Measurements from ENCODE around the gene PSMD9. TPM values are rescaled to one million over a fixed set of nuclear protein-coding genes. Genes with fewer than 3 reads are reported as not detected.

The PSMD9 gene
- total RNA-seq, 1 experiment from 2014 or later, result 86.4 TPM

- no peak for DNase-seq (ENCODE audit: low spot score)
- POLR2A ChIA-PET (ENCODE audit: low non-redundant PET), result no interaction called here
- intact Hi-C loops (cut with micrococcal nuclease; ENCODE audit: unreplicated experiment), result no loop called here
- no peak for TF ChIP-seq CTCF (conservative IDR thresholded peaks at IDR 0.05; ENCODE audit: low read depth, low read length)
- no peak for TF ChIP-seq EZH2 (IDR thresholded peaks at IDR 0.05; ENCODE audit: borderline replicate concordance, low read depth, low read length, poor library complexity, severe bottlenecking)
- CTCF ChIA-PET, result no interaction called here
- peaks cover 15% of the 10 kb centered on the region for H3K4me1 ChIP-seq (ENCODE audit: insufficient read depth, low read length, poor library complexity, severe bottlenecking)
- H3K27me3 ChIP-seq (replicated peaks; ENCODE audit: insufficient read depth, low read depth, low read length, poor library complexity), result no peaks in the 10 kb centered on the region
- H3K36me3 ChIP-seq (ENCODE audit: insufficient read depth, low read length, poor library complexity, severe bottlenecking), result peaks cover 18% of the 10 kb centered on the region
- no TSS peak for BruUV-seq (replicated peaks)
- no peaks in the 10 kb centered on the region for H3K9me3 ChIP-seq (ENCODE audit: low read depth, low read length, poor library complexity, severe bottlenecking)
- no peak overlapping the region for H3K4me3 ChIP-seq (ENCODE audit: low read depth, low read length, poor library complexity, severe bottlenecking)
- H3K27ac ChIP-seq (ENCODE audit: low read depth, low read length, poor library complexity, severe bottlenecking), result peak overlapping the region; percentile 58
These were observed 4.3 kb downstream of the PSMD9 start for GRCh38 chr12:121892673-121893561.

- Histone ChIP-seq H3K36me3 (ENCODE audit: insufficient read depth, low read length, poor library complexity, severe bottlenecking) (peaks cover 19% of the 10 kb centered on the region), H3K9me3 (ENCODE audit: low read depth, low read length, poor library complexity, severe bottlenecking) (no peaks in the 10 kb centered on the region), H3K27me3 (replicated peaks; ENCODE audit: insufficient read depth, low read depth, low read length, poor library complexity) (no peaks in the 10 kb centered on the region), H3K27ac (ENCODE audit: low read depth, low read length, poor library complexity, severe bottlenecking) (peak overlapping the region; percentile 52), H3K4me1 (ENCODE audit: insufficient read depth, low read length, poor library complexity, severe bottlenecking) (peaks cover 12% of the 10 kb centered on the region), H3K4me3 (ENCODE audit: low read depth, low read length, poor library complexity, severe bottlenecking) (no peak overlapping the region)
- POLR2A ChIA-PET (ENCODE audit: low non-redundant PET), result no interaction called here
- no TSS peak for BruUV-seq (replicated peaks)
- CTCF ChIA-PET, result no interaction called here
- TF ChIP-seq EZH2 (IDR thresholded peaks at IDR 0.05; ENCODE audit: borderline replicate concordance, low read depth, low read length, poor library complexity, severe bottlenecking), result no peak
- TF ChIP-seq CTCF (conservative IDR thresholded peaks at IDR 0.05; ENCODE audit: low read depth, low read length), result no peak
- intact Hi-C loops (cut with micrococcal nuclease; ENCODE audit: unreplicated experiment), result no loop called here
- peak; percentile 56 for DNase-seq (ENCODE audit: low spot score)
These were observed 5.4 kb downstream of the PSMD9 start for GRCh38 chr12:121893961-121894460.

GRCh38 chr12:121894633-121895032, 6.0 kb downstream of the PSMD9 start:
- BruUV-seq (replicated peaks), result no TSS peak
- Histone ChIP-seq H3K4me1 (ENCODE audit: insufficient read depth, low read length, poor library complexity, severe bottlenecking) (peaks cover 12% of the 10 kb centered on the region), H3K36me3 (ENCODE audit: insufficient read depth, low read length, poor library complexity, severe bottlenecking) (peaks cover 26% of the 10 kb centered on the region), H3K9me3 (ENCODE audit: low read depth, low read length, poor library complexity, severe bottlenecking) (no peaks in the 10 kb centered on the region), H3K27ac (ENCODE audit: low read depth, low read length, poor library complexity, severe bottlenecking) (no peak overlapping the region), H3K4me3 (ENCODE audit: low read depth, low read length, poor library complexity, severe bottlenecking) (no peak overlapping the region), H3K27me3 (replicated peaks; ENCODE audit: insufficient read depth, low read depth, low read length, poor library complexity) (no peaks in the 10 kb centered on the region)
- peak; percentile 27 for DNase-seq (ENCODE audit: low spot score)
- TF ChIP-seq EZH2 (IDR thresholded peaks at IDR 0.05; ENCODE audit: borderline replicate concordance, low read depth, low read length, poor library complexity, severe bottlenecking) (no peak), CTCF (conservative IDR thresholded peaks at IDR 0.05; ENCODE audit: low read depth, low read length) (peak; percentile 40)
- POLR2A ChIA-PET (ENCODE audit: low non-redundant PET), result no interaction called here
- CTCF ChIA-PET, result no interaction called here
- intact Hi-C loops (cut with micrococcal nuclease; ENCODE audit: unreplicated experiment), result no loop called here
